ENCODE results near the gene PVALEF. TPM values are rescaled to one million over a fixed set of nuclear protein-coding genes. Genes with fewer than 3 reads are reported as not detected.

Gene PVALEF
- total RNA-seq, 6 experiments from 2014 or later, result not detected

Small RNA genes lying within 50 kb of the gene (microRNA-seq; reads per million reads assigned to microRNA genes)
- not detected for gene MIR1250
- not detected for gene MIR3065
- gene MIR338, result not detected
- gene MIR657, result not detected

Other genes starting within 250 kb of the PVALEF start
- gene CHMP6, start 173.7 kb upstream of the PVALEF start, total RNA-seq (2021; fragmentation: NEBNext Ultra II Directional; extraction: Animal tissue kit (Norgen Biotek cat#: 25700)), result 10 to 100 TPM; 27.6 to 38.5 (median 31.5) TPM
- 10 to 100 TPM; 30.8 to 47.4 (median 35.9) TPM for gene BAIAP2, start 130.4 kb upstream of the PVALEF start, total RNA-seq (2021; fragmentation: NEBNext Ultra II Directional; extraction: Animal tissue kit (Norgen Biotek cat#: 25700))
- under 1 TPM; 0.15 to 0.59 (median 0.38) TPM for gene AATK, start 714 bp downstream of the PVALEF start, total RNA-seq (2021; fragmentation: NEBNext Ultra II Directional; extraction: Animal tissue kit (Norgen Biotek cat#: 25700))
- 10 to 100 TPM in 4 of 6 experiments, 1 to 10 TPM in 2; 8.3 to 13.2 (median 10.7) TPM for gene CEP131, start 57.5 kb downstream of the PVALEF start, total RNA-seq (2021; fragmentation: NEBNext Ultra II Directional; extraction: Animal tissue kit (Norgen Biotek cat#: 25700))
- gene TEPSIN, start 73.5 kb downstream of the PVALEF start, total RNA-seq (2021; fragmentation: NEBNext Ultra II Directional; extraction: Animal tissue kit (Norgen Biotek cat#: 25700)), result 10 to 100 TPM; 16.2 to 22.5 (median 19.0) TPM
- gene NDUFAF8, start 73.8 kb downstream of the PVALEF start, total RNA-seq (2021; fragmentation: NEBNext Ultra II Directional; extraction: Animal tissue kit (Norgen Biotek cat#: 25700)), result 100 to 1,000 TPM in 1 of 6 experiments, 10 to 100 TPM in 5; 67.0 to 103 (median 87.9) TPM
- 10 to 100 TPM; 71.2 to 88.3 (median 72.2) TPM for gene SLC38A10, start 129.8 kb downstream of the PVALEF start, total RNA-seq (2021; fragmentation: NEBNext Ultra II Directional; extraction: Animal tissue kit (Norgen Biotek cat#: 25700))
- gene BAHCC1, start 229.9 kb downstream of the PVALEF start, total RNA-seq (2021; fragmentation: NEBNext Ultra II Directional; extraction: Animal tissue kit (Norgen Biotek cat#: 25700)), result 1 to 10 TPM; 7.3 to 9.7 (median 8.3) TPM

Measured in HFFc6 (cell line).